SK-N-MC (cell line): ENCODE data around the gene CGB2.

Source experiments
- EZH2 ChIP-seq: fragments of 200-600 bp; sonication (generic); IDR thresholded peaks from one replicate; pipeline ENCODE4 v1.6.1; 2017; ENCODE audit warnings: antibody characterized with exemption
- FOXP2 ChIP-seq: optimal IDR thresholded peaks from 2 replicates; pipeline ENCODE3; 2011; ENCODE audit warnings: mild to moderate bottlenecking, moderate library complexity; ENCODE audit not compliant: insufficient read depth; ENCODE audit errors: extremely low read length, control extremely low read depth
- POLR2AphosphoS5 ChIP-seq: IDR thresholded peaks from 2 replicates; pipeline ENCODE4 v1.6.1; 2012; ENCODE audit warnings: mild to moderate bottlenecking, low read depth, low read length, borderline replicate concordance

- TF ChIP-seq POLR2AphosphoS5: peak; percentile 97
- no peak for TF ChIP-seq EZH2
- TF ChIP-seq FOXP2: peak; percentile 81
Observed at GRCh38 chr19:48993175-48994034, 38.3 kb upstream of the CGB2 start, which contains the start of the genes GYS1 and RUVBL2.
